ENCODE data around the gene UCKL1. TPM values are rescaled to one million over a fixed set of nuclear protein-coding genes. Genes with fewer than 3 reads are reported as not detected.

UCKL1 gene
- total RNA-seq, 1 donor from 2014 or later: 33.4 TPM

GRCh38 chr20:63946986-63947637 lies 9.1 kb downstream of the UCKL1 start:
- Histone ChIP-seq H2AFZ (ENCODE audit: low read depth, low read length) (no peak overlapping the region), H4K20me1 (ENCODE audit: insufficient read depth, low read length) (peaks cover 96% of the 10 kb centered on the region), H3K4me1 (ENCODE audit: insufficient read depth, low read length) (peaks cover 18% of the 10 kb centered on the region), H3K9me3 (ENCODE audit: insufficient read depth, low read depth, low read length) (no peaks in the 10 kb centered on the region), H3K4me2 (ENCODE audit: low read length) (no peak overlapping the region), H3K4me3 (ENCODE audit: insufficient read depth, low read depth, low read length) (no peak overlapping the region), H3K36me3 (ENCODE audit: insufficient read depth, low read length) (peaks cover 3% of the 10 kb centered on the region), H3K27ac (ENCODE audit: low read depth, low read length) (no peak overlapping the region), H3K79me2 (ENCODE audit: insufficient read depth, low read length) (peaks cover 65% of the 10 kb centered on the region), H3K27me3 (ENCODE audit: insufficient read depth, low read length) (no peaks in the 10 kb centered on the region), H3K9ac (ENCODE audit: low read length) (no peak overlapping the region)
- H3K9me3 Mint-ChIP-seq (ENCODE audit: unreplicated experiment): no peaks in the 10 kb centered on the region
- H3K27ac Mint-ChIP-seq (ENCODE audit: unreplicated experiment): peak overlapping the region; percentile 83
- no peak for FAIRE-seq
- no peak for DNase-seq (ENCODE audit: low read depth)
- no peak for TF ChIP-seq EZH2 (IDR thresholded peaks at IDR 0.05; ENCODE audit: insufficient read depth, low read length)
- no peak for TF ChIP-seq CTCF (IDR thresholded peaks at IDR 0.05; ENCODE audit: insufficient read depth, low read depth, low read length)
- H3K4me3 Mint-ChIP-seq (ENCODE audit: unreplicated experiment): no peak overlapping the region
- no peaks in the 10 kb centered on the region for H3K27me3 Mint-ChIP-seq (ENCODE audit: low read depth, unreplicated experiment)
- H3K4me1 Mint-ChIP-seq (ENCODE audit: low read depth, unreplicated experiment): no peaks in the 10 kb centered on the region
- peaks cover 4% of the 10 kb centered on the region for H3K36me3 Mint-ChIP-seq (ENCODE audit: low read depth, unreplicated experiment)

- Histone ChIP-seq H3K4me2 (ENCODE audit: low read length) (no peak overlapping the region), H3K27me3 (ENCODE audit: insufficient read depth, low read length) (no peaks in the 10 kb centered on the region), H3K36me3 (ENCODE audit: insufficient read depth, low read length) (peaks cover 3% of the 10 kb centered on the region), H3K9ac (ENCODE audit: low read length) (no peak overlapping the region), H4K20me1 (ENCODE audit: insufficient read depth, low read length) (peaks cover 93% of the 10 kb centered on the region), H3K9me3 (ENCODE audit: insufficient read depth, low read depth, low read length) (no peaks in the 10 kb centered on the region), H3K4me3 (ENCODE audit: insufficient read depth, low read depth, low read length) (no peak overlapping the region), H3K79me2 (ENCODE audit: insufficient read depth, low read length) (peaks cover 57% of the 10 kb centered on the region), H2AFZ (ENCODE audit: low read depth, low read length) (no peak overlapping the region), H3K27ac (ENCODE audit: low read depth, low read length) (no peak overlapping the region), H3K4me1 (ENCODE audit: insufficient read depth, low read length) (peaks cover 18% of the 10 kb centered on the region)
- TF ChIP-seq CTCF (IDR thresholded peaks at IDR 0.05; ENCODE audit: insufficient read depth, low read depth, low read length) (no peak), EZH2 (IDR thresholded peaks at IDR 0.05; ENCODE audit: insufficient read depth, low read length) (no peak)
- no peaks in the 10 kb centered on the region for H3K4me1 Mint-ChIP-seq (ENCODE audit: low read depth, unreplicated experiment)
- H3K4me3 Mint-ChIP-seq (ENCODE audit: unreplicated experiment): no peak overlapping the region
- no peak for FAIRE-seq
- no peak for DNase-seq (ENCODE audit: low read depth)
- H3K36me3 Mint-ChIP-seq (ENCODE audit: low read depth, unreplicated experiment): peaks cover 4% of the 10 kb centered on the region
- H3K27me3 Mint-ChIP-seq (ENCODE audit: low read depth, unreplicated experiment): no peaks in the 10 kb centered on the region
- no peak overlapping the region for H3K27ac Mint-ChIP-seq (ENCODE audit: unreplicated experiment)
- H3K9me3 Mint-ChIP-seq (ENCODE audit: unreplicated experiment): no peaks in the 10 kb centered on the region
Observed at GRCh38 chr20:63945921-63946920, 10.0 kb downstream of the UCKL1 start.

Data from astrocyte (in vitro differentiated cells and primary cell).